K562 (cell line): ENCODE results near the gene AHI1. TPM values are rescaled to one million over a fixed set of nuclear protein-coding genes. Genes with fewer than 3 reads are reported as not detected.
A peak's percentile ranks its signal among the peaks of the same experiment; 100 is the strongest.

ENCODE experiments used
- HDAC8 ChIP-seq: fragments of 450-650 bp; IDR thresholded peaks from 2 replicates; pipeline ENCODE4 v1.6.1; 2016; ENCODE audit warnings: mild to moderate bottlenecking, missing genetic modification characterization, moderate library complexity, missing compliant biosample characterization
- MAFF ChIP-seq: IDR thresholded peaks from 2 replicates; pipeline ENCODE4 v1.6.1; 2012; ENCODE audit warnings: low read length, improper control_type of control experiment
- PML ChIP-seq: IDR thresholded peaks from 2 replicates; pipeline ENCODE4 v1.6.1; 2012; ENCODE audit warnings: low read length, inconsistent platforms
- POLR2H ChIP-seq: IDR thresholded peaks from 2 replicates; pipeline ENCODE4 v1.6.1; 2016; ENCODE audit warnings: missing genetic modification characterization, low read depth, mild to moderate bottlenecking, control low read depth, missing compliant biosample characterization, moderate library complexity
- SLC30A9 ChIP-seq: fragments of 250-450 bp; sonication (Bioruptor Pico); IDR thresholded peaks from 2 replicates; pipeline ENCODE4 v1.8.0; 2022; ENCODE audit warnings: mild to moderate bottlenecking, moderate library complexity
- ZKSCAN8 ChIP-seq: fragments of 200-800 bp; sonication (Bioruptor generic); IDR thresholded peaks from 2 replicates; pipeline ENCODE4 v1.6.1; 2016; ENCODE audit warnings: missing genetic modification characterization, missing compliant biosample characterization
- ZNF232 ChIP-seq: sonication (generic); formaldehyde crosslinking; IDR thresholded peaks from 2 replicates; pipeline ENCODE4 v1.8.0; 2022; ENCODE audit warnings: mild to moderate bottlenecking, missing genetic modification reagents
- ZNF263 ChIP-seq: sonication (generic); formaldehyde crosslinking; IDR thresholded peaks from 2 replicates; pipeline ENCODE4 v1.8.0; 2022; ENCODE audit warnings: mild to moderate bottlenecking, missing genetic modification reagents, borderline replicate concordance
- ZNF316 ChIP-seq: fragments of 450-650 bp; IDR thresholded peaks from 2 replicates; pipeline ENCODE4 v1.6.1; 2016
- ZNF668 ChIP-seq: fragments of 250-450 bp; sonication (Bioruptor Pico); IDR thresholded peaks from 2 replicates; pipeline ENCODE4 v1.8.0; 2022; ENCODE audit warnings: mild to moderate bottlenecking, inconsistent platforms
- polyA plus RNA-seq, 8 experiments: library from polyadenylated mRNA; depleted of rRNA in 4 of 8; stranded (reverse) in 5 of 8; unstranded in 3 of 8; fragments of >200 nt; fragmentation: Nextera tagmentation in 2 of 8; fragmentation: Illumina TruSeq in 1 of 8; extraction: Ambion mirVana in 2 of 8; extraction: Trizol in 1 of 8; gene quantifications; 2 replicates each; pipeline versions ENCODE4 v1.2.1 to v1.2.3, GENCODE V29; 2011 to 2014; ENCODE audit warnings: inconsistent platforms in 1 of 8, missing spikeins in 1 of 8
- total RNA-seq, 7 experiments: library from RNA; depleted of rRNA in 6 of 7; stranded (reverse); fragments of >200 nt in 6 of 7; fragmentation: Illumina TruSeq in 2 of 7; extraction: Trizol in 2 of 7; gene quantifications; 2 replicates each; pipeline versions ENCODE4 v1.2.1 to v1.2.3, GENCODE V29; 2011 to 2021; ENCODE audit warnings: low replicate concordance in 1 of 7
- TF ChIP-seq, protein P1 (sequence below): fragments of 200-600 bp; sonication (generic); IDR thresholded peaks from one replicate; pipeline ENCODE4 v1.6.1; 2012; ENCODE audit warnings: mild to moderate bottlenecking, low read depth, low read length, inconsistent platforms
- TF ChIP-seq, protein P2 (sequence below), 2 experiments: IDR thresholded peaks in 1 of 2; conservative IDR thresholded peaks in 1 of 2; 2 replicates each; pipeline ENCODE4 v1.6.1; 2016; ENCODE audit warnings: low read depth in 2 of 2, mild to moderate bottlenecking in 1 of 2, missing compliant biosample characterization in 1 of 2, missing genetic modification characterization in 1 of 2, moderate library complexity in 1 of 2
- TF ChIP-seq, protein P3 (sequence below): fragments of 250-450 bp; sonication (Bioruptor Pico); IDR thresholded peaks from 2 replicates; pipeline ENCODE4 v1.4.0; 2020; ENCODE audit warnings: mild to moderate bottlenecking, moderate library complexity

Gene AHI1
- total and polyA plus RNA-seq, 9 of the 15 experiments (the other 6 are each of a cell fraction or from before 2014, with no cell fraction given), result 24.7 to 54.9 (median 32.2) TPM

DNA sequence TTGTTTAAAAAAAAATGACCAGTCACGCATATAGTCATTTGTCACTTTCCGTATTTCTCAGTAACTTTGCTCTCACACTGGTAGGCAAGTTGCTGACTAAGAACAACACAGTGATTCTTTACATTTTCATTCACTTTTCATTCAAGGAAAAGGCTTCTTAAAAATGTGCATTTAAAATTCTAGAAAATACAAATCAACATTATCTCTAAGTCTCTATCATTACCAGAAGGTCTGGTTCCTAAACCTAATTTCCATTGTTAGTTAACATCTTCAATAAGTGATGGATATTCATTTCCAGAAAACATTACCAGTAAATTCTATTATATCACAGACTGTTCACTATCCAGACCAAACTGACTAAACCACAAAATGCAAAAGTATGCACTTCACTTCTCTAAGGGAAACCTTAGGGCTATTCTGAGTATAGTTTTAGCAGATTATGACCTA is 115.3 kb downstream of the AHI1 start (continued):
- no peak for TF ChIP-seq ZNF668 (CRISPR knock-in tag)
- TF ChIP-seq SLC30A9 (CRISPR knock-in tag), result no peak
- TF ChIP-seq ZNF232, result no peak
- TF ChIP-seq ZNF263 (CRISPR knock-in tag), result no peak
- no peak for TF ChIP-seq MAFF
- TF ChIP-seq, protein P1, sequence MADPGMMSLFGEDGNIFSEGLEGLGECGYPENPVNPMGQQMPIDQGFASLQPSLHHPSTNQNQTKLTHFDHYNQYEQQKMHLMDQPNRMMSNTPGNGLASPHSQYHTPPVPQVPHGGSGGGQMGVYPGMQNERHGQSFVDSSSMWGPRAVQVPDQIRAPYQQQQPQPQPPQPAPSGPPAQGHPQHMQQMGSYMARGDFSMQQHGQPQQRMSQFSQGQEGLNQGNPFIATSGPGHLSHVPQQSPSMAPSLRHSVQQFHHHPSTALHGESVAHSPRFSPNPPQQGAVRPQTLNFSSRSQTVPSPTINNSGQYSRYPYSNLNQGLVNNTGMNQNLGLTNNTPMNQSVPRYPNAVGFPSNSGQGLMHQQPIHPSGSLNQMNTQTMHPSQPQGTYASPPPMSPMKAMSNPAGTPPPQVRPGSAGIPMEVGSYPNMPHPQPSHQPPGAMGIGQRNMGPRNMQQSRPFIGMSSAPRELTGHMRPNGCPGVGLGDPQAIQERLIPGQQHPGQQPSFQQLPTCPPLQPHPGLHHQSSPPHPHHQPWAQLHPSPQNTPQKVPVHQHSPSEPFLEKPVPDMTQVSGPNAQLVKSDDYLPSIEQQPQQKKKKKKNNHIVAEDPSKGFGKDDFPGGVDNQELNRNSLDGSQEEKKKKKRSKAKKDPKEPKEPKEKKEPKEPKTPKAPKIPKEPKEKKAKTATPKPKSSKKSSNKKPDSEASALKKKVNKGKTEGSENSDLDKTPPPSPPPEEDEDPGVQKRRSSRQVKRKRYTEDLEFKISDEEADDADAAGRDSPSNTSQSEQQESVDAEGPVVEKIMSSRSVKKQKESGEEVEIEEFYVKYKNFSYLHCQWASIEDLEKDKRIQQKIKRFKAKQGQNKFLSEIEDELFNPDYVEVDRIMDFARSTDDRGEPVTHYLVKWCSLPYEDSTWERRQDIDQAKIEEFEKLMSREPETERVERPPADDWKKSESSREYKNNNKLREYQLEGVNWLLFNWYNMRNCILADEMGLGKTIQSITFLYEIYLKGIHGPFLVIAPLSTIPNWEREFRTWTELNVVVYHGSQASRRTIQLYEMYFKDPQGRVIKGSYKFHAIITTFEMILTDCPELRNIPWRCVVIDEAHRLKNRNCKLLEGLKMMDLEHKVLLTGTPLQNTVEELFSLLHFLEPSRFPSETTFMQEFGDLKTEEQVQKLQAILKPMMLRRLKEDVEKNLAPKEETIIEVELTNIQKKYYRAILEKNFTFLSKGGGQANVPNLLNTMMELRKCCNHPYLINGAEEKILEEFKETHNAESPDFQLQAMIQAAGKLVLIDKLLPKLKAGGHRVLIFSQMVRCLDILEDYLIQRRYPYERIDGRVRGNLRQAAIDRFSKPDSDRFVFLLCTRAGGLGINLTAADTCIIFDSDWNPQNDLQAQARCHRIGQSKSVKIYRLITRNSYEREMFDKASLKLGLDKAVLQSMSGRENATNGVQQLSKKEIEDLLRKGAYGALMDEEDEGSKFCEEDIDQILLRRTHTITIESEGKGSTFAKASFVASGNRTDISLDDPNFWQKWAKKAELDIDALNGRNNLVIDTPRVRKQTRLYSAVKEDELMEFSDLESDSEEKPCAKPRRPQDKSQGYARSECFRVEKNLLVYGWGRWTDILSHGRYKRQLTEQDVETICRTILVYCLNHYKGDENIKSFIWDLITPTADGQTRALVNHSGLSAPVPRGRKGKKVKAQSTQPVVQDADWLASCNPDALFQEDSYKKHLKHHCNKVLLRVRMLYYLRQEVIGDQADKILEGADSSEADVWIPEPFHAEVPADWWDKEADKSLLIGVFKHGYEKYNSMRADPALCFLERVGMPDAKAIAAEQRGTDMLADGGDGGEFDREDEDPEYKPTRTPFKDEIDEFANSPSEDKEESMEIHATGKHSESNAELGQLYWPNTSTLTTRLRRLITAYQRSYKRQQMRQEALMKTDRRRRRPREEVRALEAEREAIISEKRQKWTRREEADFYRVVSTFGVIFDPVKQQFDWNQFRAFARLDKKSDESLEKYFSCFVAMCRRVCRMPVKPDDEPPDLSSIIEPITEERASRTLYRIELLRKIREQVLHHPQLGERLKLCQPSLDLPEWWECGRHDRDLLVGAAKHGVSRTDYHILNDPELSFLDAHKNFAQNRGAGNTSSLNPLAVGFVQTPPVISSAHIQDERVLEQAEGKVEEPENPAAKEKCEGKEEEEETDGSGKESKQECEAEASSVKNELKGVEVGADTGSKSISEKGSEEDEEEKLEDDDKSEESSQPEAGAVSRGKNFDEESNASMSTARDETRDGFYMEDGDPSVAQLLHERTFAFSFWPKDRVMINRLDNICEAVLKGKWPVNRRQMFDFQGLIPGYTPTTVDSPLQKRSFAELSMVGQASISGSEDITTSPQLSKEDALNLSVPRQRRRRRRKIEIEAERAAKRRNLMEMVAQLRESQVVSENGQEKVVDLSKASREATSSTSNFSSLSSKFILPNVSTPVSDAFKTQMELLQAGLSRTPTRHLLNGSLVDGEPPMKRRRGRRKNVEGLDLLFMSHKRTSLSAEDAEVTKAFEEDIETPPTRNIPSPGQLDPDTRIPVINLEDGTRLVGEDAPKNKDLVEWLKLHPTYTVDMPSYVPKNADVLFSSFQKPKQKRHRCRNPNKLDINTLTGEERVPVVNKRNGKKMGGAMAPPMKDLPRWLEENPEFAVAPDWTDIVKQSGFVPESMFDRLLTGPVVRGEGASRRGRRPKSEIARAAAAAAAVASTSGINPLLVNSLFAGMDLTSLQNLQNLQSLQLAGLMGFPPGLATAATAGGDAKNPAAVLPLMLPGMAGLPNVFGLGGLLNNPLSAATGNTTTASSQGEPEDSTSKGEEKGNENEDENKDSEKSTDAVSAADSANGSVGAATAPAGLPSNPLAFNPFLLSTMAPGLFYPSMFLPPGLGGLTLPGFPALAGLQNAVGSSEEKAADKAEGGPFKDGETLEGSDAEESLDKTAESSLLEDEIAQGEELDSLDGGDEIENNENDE, result no peak
- TF ChIP-seq HDAC8 (tag), result no peak
- TF ChIP-seq, protein P2, sequence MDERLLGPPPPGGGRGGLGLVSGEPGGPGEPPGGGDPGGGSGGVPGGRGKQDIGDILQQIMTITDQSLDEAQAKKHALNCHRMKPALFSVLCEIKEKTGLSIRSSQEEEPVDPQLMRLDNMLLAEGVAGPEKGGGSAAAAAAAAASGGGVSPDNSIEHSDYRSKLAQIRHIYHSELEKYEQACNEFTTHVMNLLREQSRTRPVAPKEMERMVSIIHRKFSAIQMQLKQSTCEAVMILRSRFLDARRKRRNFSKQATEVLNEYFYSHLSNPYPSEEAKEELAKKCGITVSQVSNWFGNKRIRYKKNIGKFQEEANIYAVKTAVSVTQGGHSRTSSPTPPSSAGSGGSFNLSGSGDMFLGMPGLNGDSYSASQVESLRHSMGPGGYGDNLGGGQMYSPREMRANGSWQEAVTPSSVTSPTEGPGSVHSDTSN (CRISPR knock-in tag; IDR thresholded peaks at IDR 0.05; ENCODE audit: low read depth), result no peak
- TF ChIP-seq, protein P2 (tag; conservative IDR thresholded peaks at IDR 0.05; ENCODE audit: low read depth), result peak; percentile 38; the same call in 1 of the 2 replicates
- TF ChIP-seq, protein P3, sequence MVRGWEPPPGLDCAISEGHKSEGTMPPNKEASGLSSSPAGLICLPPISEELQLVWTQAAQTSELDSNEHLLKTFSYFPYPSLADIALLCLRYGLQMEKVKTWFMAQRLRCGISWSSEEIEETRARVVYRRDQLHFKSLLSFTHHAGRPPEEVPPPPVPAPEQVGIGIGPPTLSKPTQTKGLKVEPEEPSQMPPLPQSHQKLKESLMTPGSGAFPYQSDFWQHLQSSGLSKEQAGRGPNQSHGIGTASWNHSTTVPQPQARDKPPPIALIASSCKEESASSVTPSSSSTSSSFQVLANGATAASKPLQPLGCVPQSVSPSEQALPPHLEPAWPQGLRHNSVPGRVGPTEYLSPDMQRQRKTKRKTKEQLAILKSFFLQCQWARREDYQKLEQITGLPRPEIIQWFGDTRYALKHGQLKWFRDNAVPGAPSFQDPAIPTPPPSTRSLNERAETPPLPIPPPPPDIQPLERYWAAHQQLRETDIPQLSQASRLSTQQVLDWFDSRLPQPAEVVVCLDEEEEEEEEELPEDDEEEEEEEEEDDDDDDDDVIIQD (CRISPR knock-in tag), result no peak
- no peak for TF ChIP-seq ZKSCAN8 (CRISPR knock-in tag)
- TF ChIP-seq ZNF316, result peak; percentile 69
- no peak for TF ChIP-seq POLR2H (tag)
- no peak for TF ChIP-seq PML
